MM.1S (cell line): ENCODE data around the gene KHK.
"Not testable (repeated sequence)": the region's sequence is repeated elsewhere in the genome, so short reads cannot be mapped to it uniquely, and the experiment has no call there.

ENCODE experiments used
- DNase-seq: peaks from one replicate; pipeline ENCODE4 v3.0.0-alpha.2; 2015
- H2AFZ ChIP-seq: fragments of 300-600 bp; sonication (generic); 2 replicates; pipeline ENCODE4 v1.6.0; 2016; ENCODE audit warnings: antibody characterized with exemption, low read length
- H3F3A ChIP-seq: fragments of 300-600 bp; sonication (generic); 2 replicates; pipeline ENCODE4 v1.6.1; 2016; ENCODE audit warnings: mild to moderate bottlenecking, antibody characterized with exemption, low read length, moderate library complexity, mixed read lengths; ENCODE audit not compliant: insufficient read depth
- H3K27ac ChIP-seq: fragments of 300-600 bp; sonication (generic); 2 replicates; pipeline ENCODE4 v1.5.1; 2016; ENCODE audit warnings: mild to moderate bottlenecking, low read length
- H3K27me3 ChIP-seq: fragments of 300-600 bp; sonication (generic); replicated peaks from 2 replicates; pipeline ENCODE4 v1.6.0; 2016; ENCODE audit warnings: low read length; ENCODE audit not compliant: insufficient read depth
- H3K36me3 ChIP-seq: fragments of 300-600 bp; sonication (generic); replicated peaks from 2 replicates; pipeline ENCODE4 v1.6.1; 2016; ENCODE audit warnings: mild to moderate bottlenecking, low read length, mixed read lengths; ENCODE audit not compliant: insufficient read depth
- H3K4me1 ChIP-seq: fragments of 300-600 bp; sonication (generic); 2 replicates; pipeline ENCODE4 v1.6.1; 2016; ENCODE audit warnings: low read length, mixed read lengths
- H3K4me2 ChIP-seq: fragments of 300-600 bp; sonication (generic); 2 replicates; pipeline ENCODE4 v1.6.0; 2016; ENCODE audit warnings: low read depth, low read length
- H3K4me3 ChIP-seq: fragments of 300-600 bp; sonication (generic); 2 replicates; pipeline ENCODE4 v1.5.1; 2016; ENCODE audit warnings: low read length, mixed read lengths
- H3K79me2 ChIP-seq: fragments of 300-600 bp; sonication (generic); 2 replicates; pipeline ENCODE4 v1.6.1; 2016; ENCODE audit warnings: mixed run types, low read length, mixed read lengths
- H3K9ac ChIP-seq: fragments of 300-600 bp; sonication (generic); 2 replicates; pipeline ENCODE4 v1.6.1; 2016; ENCODE audit warnings: low read length, mixed read lengths
- H3K9me2 ChIP-seq: fragments of 300-600 bp; sonication (generic); replicated peaks from 2 replicates; pipeline ENCODE4 v1.6.1; 2016; ENCODE audit warnings: mild to moderate bottlenecking, low read length, mixed read lengths; ENCODE audit not compliant: insufficient read depth
- H3K9me3 ChIP-seq: fragments of 300-600 bp; sonication (generic); replicated peaks from 2 replicates; pipeline ENCODE4 v1.6.1; 2016; ENCODE audit warnings: mild to moderate bottlenecking, low read length, mixed read lengths; ENCODE audit not compliant: insufficient read depth
- H4K20me1 ChIP-seq: fragments of 300-600 bp; sonication (generic); 2 replicates; pipeline ENCODE4 v1.6.1; 2016; ENCODE audit warnings: mild to moderate bottlenecking, low read length, moderate library complexity, mixed read lengths; ENCODE audit not compliant: insufficient read depth
- CTCF ChIP-seq: fragments of 300-600 bp; sonication (generic); IDR thresholded peaks from 2 replicates; pipeline ENCODE4 v1.5.1; 2016; ENCODE audit warnings: antibody characterized with exemption, low read length, mixed read lengths
- EZH2 ChIP-seq: fragments of 300-600 bp; sonication (generic); optimal IDR thresholded peaks from 2 replicates; pipeline ENCODE3; 2017; ENCODE audit warnings: low read depth, mild to moderate bottlenecking, antibody characterized with exemption, low read length, mixed read lengths
- EZH2phosphoT487 ChIP-seq: fragments of 300-600 bp; sonication (generic); IDR thresholded peaks from 2 replicates; pipeline ENCODE4 v1.6.1; 2018; ENCODE audit warnings: antibody characterized with exemption, low read length

KHK gene

DNA sequence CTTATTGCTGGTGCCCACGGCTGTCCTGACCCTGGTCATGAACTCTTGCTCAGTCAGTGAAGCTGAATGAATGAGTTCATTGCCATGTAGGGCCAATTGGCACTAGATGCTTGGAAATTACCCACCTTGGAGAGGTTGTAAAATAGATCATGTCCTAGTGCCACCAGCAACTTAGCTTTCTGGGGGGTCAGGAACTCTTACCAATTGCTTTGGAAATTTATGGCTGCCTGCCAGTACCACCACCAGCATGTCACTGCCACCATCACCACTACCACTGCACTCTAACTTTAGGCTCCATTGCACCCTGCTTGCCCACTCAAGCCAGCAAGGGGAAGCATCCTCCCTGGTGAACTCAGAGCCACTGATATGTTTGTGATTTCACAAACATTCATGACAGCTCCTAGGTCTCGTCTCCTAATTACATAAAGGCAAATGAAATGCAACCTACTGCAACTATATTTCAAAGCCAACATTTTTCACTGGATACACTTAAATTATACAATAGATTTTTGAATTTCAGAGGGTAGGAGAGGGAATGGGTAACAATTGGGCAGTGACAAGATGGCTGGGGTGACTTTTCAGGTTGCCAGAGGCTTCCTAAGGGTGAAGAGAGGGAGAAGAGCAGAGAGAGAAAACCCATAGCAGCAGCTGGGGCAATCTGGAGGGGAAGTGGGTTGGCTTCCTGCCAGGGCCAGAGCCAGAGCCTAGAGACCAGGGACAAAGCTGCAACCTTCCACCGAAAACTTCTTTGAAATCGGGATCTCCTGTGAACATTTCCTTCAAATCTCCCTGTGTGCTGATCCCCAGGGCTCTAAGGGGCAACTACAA lies 11.6 kb upstream of the KHK start:
- DNase-seq, result peak; percentile 57
- TF ChIP-seq CTCF (no peak), EZH2phosphoT487 (no peak), EZH2 (no peak)
- Histone ChIP-seq H3K27me3 (no peaks in the 10 kb centered on the region), H3K9ac (peak overlapping the region; percentile 15; the same call in 1 of the 2 replicates), H3K27ac (peak overlapping the region; percentile 49), H3K36me3 (no peaks in the 10 kb centered on the region), H4K20me1 (no peaks in the 10 kb centered on the region), H3K79me2 (peaks cover 31% of the 10 kb centered on the region), H3K4me2 (peak overlapping the region; percentile 56), H3K9me3 (no peaks in the 10 kb centered on the region), H3F3A (peaks cover 26% of the 10 kb centered on the region), H3K4me1 (peaks cover 53% of the 10 kb centered on the region), H3K9me2 (no peaks in the 10 kb centered on the region), H2AFZ (peak overlapping the region; percentile 46), H3K4me3 (no peak overlapping the region)

DNA sequence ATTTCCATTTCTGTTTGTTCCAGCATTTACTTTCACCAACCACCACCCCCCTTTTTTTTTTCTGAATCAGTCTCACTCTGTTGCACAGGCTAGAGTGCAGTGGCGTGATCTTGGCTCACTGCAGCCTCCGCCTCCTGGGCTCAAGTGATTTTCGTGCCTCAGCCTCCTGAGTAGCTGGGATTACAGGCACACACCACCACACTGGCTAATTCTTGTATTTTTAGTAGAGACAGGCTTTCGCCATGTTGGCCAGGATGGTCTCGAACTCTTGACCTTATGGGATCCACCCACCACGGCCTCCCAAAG lies 11.1 kb upstream of the KHK start:
- H3K27me3 ChIP-seq, H3K36me3 ChIP-seq, H3K9me2 ChIP-seq, H4K20me1 ChIP-seq, DNase-seq, H3K9me3 ChIP-seq, H3K4me3 ChIP-seq: not testable (repeated sequence)
- H3K79me2 ChIP-seq, result peaks cover 28% of the 10 kb centered on the region
- H3K4me1 ChIP-seq, result peaks cover 53% of the 10 kb centered on the region
- peak overlapping the region; percentile 56 for H3K4me2 ChIP-seq
- H3K9ac ChIP-seq, result peak overlapping the region; percentile 15; the same call in 1 of the 2 replicates
- peak overlapping the region; percentile 49; the same call in 1 of the 2 replicates for H3K27ac ChIP-seq
- H3F3A ChIP-seq, result peaks cover 28% of the 10 kb centered on the region
- peak overlapping the region; percentile 46 for H2AFZ ChIP-seq

DNA sequence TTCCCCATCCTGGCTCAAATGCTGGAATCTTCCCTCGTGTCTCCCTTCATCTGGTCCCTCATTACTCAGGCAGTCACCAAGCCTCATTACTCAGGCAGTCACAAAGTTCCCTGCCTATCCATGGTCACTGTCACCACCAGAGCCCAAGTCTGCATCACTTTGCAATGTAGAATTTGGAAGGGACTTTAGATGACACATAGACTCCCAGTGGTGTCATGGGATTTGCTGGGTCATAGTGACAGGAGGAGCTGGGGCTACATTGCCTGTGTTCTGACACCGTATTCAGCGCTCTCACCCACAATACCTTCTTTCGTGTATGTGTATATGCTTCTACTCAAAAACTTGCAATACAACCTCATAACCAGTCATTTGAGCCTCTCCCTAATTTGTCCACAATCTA lies 10.2 kb upstream of the KHK start:
- Histone ChIP-seq H3K4me2 (no peak overlapping the region), H3K79me2 (peaks cover 20% of the 10 kb centered on the region), H3K9me3 (no peaks in the 10 kb centered on the region), H3K27me3 (no peaks in the 10 kb centered on the region), H3K9me2 (no peaks in the 10 kb centered on the region), H3K9ac (no peak overlapping the region), H4K20me1 (no peaks in the 10 kb centered on the region), H3K4me1 (peaks cover 55% of the 10 kb centered on the region), H3F3A (peaks cover 25% of the 10 kb centered on the region), H3K27ac (peak overlapping the region; percentile 63; the same call in 1 of the 2 replicates), H3K36me3 (no peaks in the 10 kb centered on the region), H3K4me3 (no peak overlapping the region), H2AFZ (no peak overlapping the region)
- no peak for DNase-seq
- TF ChIP-seq EZH2, result no peak
- no peak for TF ChIP-seq EZH2phosphoT487
- TF ChIP-seq CTCF, result no peak

DNA sequence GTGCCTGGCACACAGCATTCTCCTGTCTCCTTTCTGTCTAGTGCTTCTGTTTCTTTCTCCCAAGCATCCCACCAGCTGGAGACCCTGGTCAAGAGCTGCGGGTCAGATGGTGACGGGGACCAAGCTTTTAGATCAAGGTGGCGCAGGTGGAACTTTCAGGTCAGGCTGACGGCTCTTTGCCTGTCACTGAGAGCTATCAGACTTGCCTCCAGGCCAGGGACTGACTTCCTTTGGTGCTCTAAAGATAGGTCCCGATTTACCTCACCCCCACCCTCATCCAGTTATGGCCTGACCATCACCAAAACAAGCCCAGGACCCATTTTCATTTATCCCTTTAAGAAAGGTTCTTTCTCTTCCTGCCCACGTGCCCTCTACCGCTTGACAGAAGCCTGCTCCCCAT lies 9.3 kb upstream of the KHK start:
- Histone ChIP-seq H3F3A (peaks cover 29% of the 10 kb centered on the region), H3K4me2 (peak overlapping the region; percentile 51), H3K9me3 (no peaks in the 10 kb centered on the region), H3K27me3 (no peaks in the 10 kb centered on the region), H3K9ac (peak overlapping the region; percentile 24), H4K20me1 (no peaks in the 10 kb centered on the region), H3K4me3 (peak overlapping the region; percentile 17; the same call in 1 of the 2 replicates), H3K79me2 (peaks cover 23% of the 10 kb centered on the region), H3K36me3 (no peaks in the 10 kb centered on the region), H3K9me2 (no peaks in the 10 kb centered on the region), H3K4me1 (peaks cover 62% of the 10 kb centered on the region), H2AFZ (peak overlapping the region; percentile 44), H3K27ac (peak overlapping the region; percentile 63; the same call in 1 of the 2 replicates)
- TF ChIP-seq CTCF (no peak), EZH2 (no peak), EZH2phosphoT487 (no peak)
- DNase-seq, result peak; percentile 76
